CD4-positive, CD25-positive, alpha-beta regulatory T cell (primary cell): ENCODE results near the gene SNX1. TPM values are rescaled to one million over a fixed set of nuclear protein-coding genes. Genes with fewer than 3 reads are reported as not detected.

Source experiments
- ATAC-seq, 2 donors: fragments of 150-1000 bp; cut with Tn5 transposase; one replicate each; pipeline ENCODE4 v1.10.0; 2021; ENCODE audit warnings: low read depth in 2 of 2, moderate number of reproducible peaks in 2 of 2, moderate library complexity in 1 of 2
- DNase-seq, 3 donors: peaks; one replicate each; pipeline versions ENCODE4 v3.0.0 to v3.0.0-alpha.2; 2012 to 2022; ENCODE audit warnings: mixed read lengths in 1 of 3
- H3K27ac ChIP-seq: one replicate; pipeline ENCODE4 v1.7.0; 2013; ENCODE audit warnings: mild to moderate bottlenecking, low read length; ENCODE audit not compliant: insufficient read depth, poor library complexity, severe bottlenecking
- H3K27me3 ChIP-seq: one replicate; pipeline ENCODE4 v1.7.0; 2013; ENCODE audit warnings: low read length; ENCODE audit not compliant: control insufficient read depth, insufficient read depth
- H3K36me3 ChIP-seq: one replicate; pipeline ENCODE4 v1.7.0; 2013; ENCODE audit warnings: mild to moderate bottlenecking, low read length, moderate library complexity; ENCODE audit not compliant: control insufficient read depth, insufficient read depth
- H3K4me1 ChIP-seq: 2 replicates; pipeline ENCODE4 v1.7.0; 2013; ENCODE audit warnings: mild to moderate bottlenecking, low read length; ENCODE audit not compliant: insufficient read depth, control insufficient read depth, poor library complexity, severe bottlenecking
- H3K4me3 ChIP-seq: one replicate; pipeline ENCODE4 v1.7.0; 2013; ENCODE audit warnings: low read depth, mild to moderate bottlenecking, low read length, moderate library complexity
- H3K9me3 ChIP-seq, 2 experiments: 1 replicate in 1 of 2; 2 replicates in 1 of 2; pipeline ENCODE4 v1.7.0; 2013; ENCODE audit warnings: low read length in 2 of 2, mild to moderate bottlenecking in 1 of 2, moderate library complexity in 1 of 2; ENCODE audit not compliant: control insufficient read depth in 2 of 2
- H3K27ac Mint-ChIP-seq, 3 donors: one replicate each; pipeline ENCODE4 v1.8.0; 2020 to 2022; ENCODE audit warnings: mild to moderate bottlenecking in 3 of 3, mixed read lengths in 3 of 3, moderate library complexity in 2 of 3
- H3K27me3 Mint-ChIP-seq: one replicate; pipeline ENCODE4 v1.8.0; 2022; ENCODE audit warnings: mild to moderate bottlenecking, mixed read lengths
- H3K36me3 Mint-ChIP-seq: one replicate; pipeline ENCODE4 v1.8.0; 2020; ENCODE audit warnings: mixed read lengths
- H3K4me1 Mint-ChIP-seq, 4 donors: one replicate each; pipeline ENCODE4 v1.8.0; 2020 to 2022; ENCODE audit warnings: mixed read lengths in 4 of 4, mild to moderate bottlenecking in 1 of 4
- H3K4me3 Mint-ChIP-seq, 4 donors: one replicate each; pipeline ENCODE4 v1.8.0; 2020 to 2022; ENCODE audit warnings: mild to moderate bottlenecking in 4 of 4, mixed read lengths in 4 of 4, moderate library complexity in 3 of 4
- H3K9me3 Mint-ChIP-seq, 7 donors: one replicate each; pipeline ENCODE4 v1.8.0; 2020 to 2022; ENCODE audit warnings: mixed read lengths in 7 of 7, mild to moderate bottlenecking in 3 of 7, moderate library complexity in 2 of 7
- polyA plus RNA-seq, 4 donors: library from polyadenylated mRNA; unstranded; fragments of 300-500 nt; fragmentation: Illumina TruSeq; gene quantifications; one replicate each; pipeline ENCODE4 v1.2.3, GENCODE V29; 2021
- total RNA-seq: library from RNA; stranded (reverse); gene quantifications from one replicate; pipeline ENCODE4 v1.2.3, GENCODE V29; 2022

Gene SNX1
- total and polyA plus RNA-seq, 5 donors from 2014 or later, result 58.3 to 112 (median 70.7) TPM

- no peak for ATAC-seq
- no peak overlapping the region for H3K27ac ChIP-seq
- H3K4me1 ChIP-seq, result no peaks in the 10 kb centered on the region
- Mint-ChIP-seq H3K27ac (no peak overlapping the region), H3K4me3 (no peak overlapping the region), H3K9me3 (no peaks in the 10 kb centered on the region), H3K27me3 (no peaks in the 10 kb centered on the region), H3K36me3 (peaks cover 49% of the 10 kb centered on the region), H3K4me1 (peaks cover 0 to 7% (median 0%) of the 10 kb centered on the region in 4 donors)
- H3K27me3 ChIP-seq, result no peaks in the 10 kb centered on the region
- no peaks in the 10 kb centered on the region for H3K9me3 ChIP-seq
- H3K4me3 ChIP-seq, result no peak overlapping the region
- H3K36me3 ChIP-seq, result peaks cover 83% of the 10 kb centered on the region
- no peak for DNase-seq
These were observed 27.2 kb downstream of the SNX1 start for GRCh38 chr15:64122936-64123351.

- Mint-ChIP-seq H3K27ac (peak overlapping the region in 1 of 3 donors; percentile 50), H3K4me3 (no peak overlapping the region), H3K4me1 (peaks cover 0 to 3% (median 0%) of the 10 kb centered on the region in 4 donors), H3K27me3 (no peaks in the 10 kb centered on the region), H3K36me3 (peaks cover 57% of the 10 kb centered on the region), H3K9me3 (no peaks in the 10 kb centered on the region)
- Histone ChIP-seq H3K4me1 (no peaks in the 10 kb centered on the region), H3K27ac (no peak overlapping the region), H3K4me3 (no peak overlapping the region), H3K27me3 (no peaks in the 10 kb centered on the region), H3K9me3 (no peaks in the 10 kb centered on the region), H3K36me3 (peaks cover 84% of the 10 kb centered on the region)
- ATAC-seq (no peak), DNase-seq (no peak)
These were observed 30.2 kb downstream of the SNX1 start for GRCh38 chr15:64125978-64126377.

DNA sequence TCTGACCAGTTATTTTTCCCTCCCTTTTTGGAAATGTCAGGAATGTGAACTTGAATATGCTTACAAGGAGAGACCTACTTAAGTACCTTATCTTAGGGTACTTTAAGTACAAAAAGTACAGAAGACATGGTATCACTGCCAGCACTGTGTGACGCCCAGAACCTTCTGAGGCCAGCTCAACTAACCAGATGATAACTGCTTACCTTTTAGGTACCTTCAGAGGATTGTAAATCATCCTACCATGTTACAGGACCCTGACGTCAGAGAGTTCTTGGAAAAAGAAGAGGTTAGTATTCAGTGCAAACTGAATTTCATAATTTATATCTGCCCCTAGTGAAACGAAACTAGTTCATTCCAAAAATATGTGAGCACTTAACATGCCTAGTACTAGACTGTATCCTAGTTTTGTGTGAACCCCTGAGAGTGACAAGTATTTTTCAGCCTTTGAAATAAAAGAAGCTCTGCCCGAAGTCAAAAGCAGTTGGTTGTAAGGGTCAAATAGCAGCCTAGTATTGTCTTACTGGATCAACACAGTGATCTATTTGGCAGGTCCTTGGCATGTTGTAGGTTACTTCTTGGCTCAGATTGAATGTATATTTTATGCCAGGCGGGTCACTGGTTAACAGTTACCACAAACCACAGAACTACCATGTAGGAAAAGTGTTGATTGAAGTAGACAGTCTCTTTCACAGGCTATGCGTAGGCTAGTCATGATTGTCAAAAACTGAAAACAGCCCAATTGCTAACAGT, 31.9 kb downstream of the SNX1 start:
- Mint-ChIP-seq H3K27me3 (no peaks in the 10 kb centered on the region), H3K4me1 (no peaks in the 10 kb centered on the region), H3K27ac (peak overlapping the region in 1 of 3 donors; percentile 9), H3K36me3 (peaks cover 68% of the 10 kb centered on the region), H3K9me3 (no peaks in the 10 kb centered on the region), H3K4me3 (no peak overlapping the region)
- H3K27me3 ChIP-seq, result no peaks in the 10 kb centered on the region
- H3K9me3 ChIP-seq, result no peaks in the 10 kb centered on the region
- peaks cover 84% of the 10 kb centered on the region for H3K36me3 ChIP-seq
- no peak for ATAC-seq
- H3K4me1 ChIP-seq, result no peaks in the 10 kb centered on the region
- H3K4me3 ChIP-seq, result no peak overlapping the region
- DNase-seq, result no peak
- H3K27ac ChIP-seq, result no peak overlapping the region

GRCh38 chr15:64130159-64130558, 34.4 kb downstream of the SNX1 start:
- H3K4me3 ChIP-seq, result no peak overlapping the region
- Mint-ChIP-seq H3K4me3 (no peak overlapping the region), H3K27me3 (no peaks in the 10 kb centered on the region), H3K27ac (no peak overlapping the region), H3K4me1 (no peaks in the 10 kb centered on the region), H3K36me3 (peaks cover 65% of the 10 kb centered on the region), H3K9me3 (no peaks in the 10 kb centered on the region)
- H3K4me1 ChIP-seq, result no peaks in the 10 kb centered on the region
- no peak for ATAC-seq
- H3K9me3 ChIP-seq, result no peaks in the 10 kb centered on the region
- DNase-seq, result no peak
- H3K27ac ChIP-seq, result no peak overlapping the region
- no peaks in the 10 kb centered on the region for H3K27me3 ChIP-seq
- peaks cover 89% of the 10 kb centered on the region for H3K36me3 ChIP-seq

DNA sequence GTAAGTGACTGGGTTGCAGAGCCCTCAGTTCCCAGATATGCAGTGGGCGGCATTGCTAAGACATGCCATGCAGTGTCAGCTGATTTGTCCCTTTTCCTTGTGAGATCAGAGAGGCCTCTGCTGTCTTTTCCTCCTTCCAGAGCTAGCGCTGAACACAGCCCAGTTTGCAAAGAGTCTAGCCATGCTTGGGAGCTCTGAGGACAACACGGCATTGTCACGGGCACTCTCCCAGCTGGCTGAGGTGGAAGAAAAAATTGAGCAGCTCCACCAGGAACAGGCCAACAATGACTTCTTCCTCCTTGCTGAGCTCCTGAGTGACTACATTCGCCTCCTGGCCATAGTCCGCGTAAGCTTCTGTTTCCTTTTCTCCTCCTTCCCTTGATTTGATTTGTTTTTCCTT, 35.8 kb downstream of the SNX1 start:
- Mint-ChIP-seq H3K27ac (peak overlapping the region in 2 of 3 donors; percentile 82 to 88), H3K4me3 (no peak overlapping the region)
- H3K4me1 ChIP-seq, result no peaks in the 10 kb centered on the region

DNA sequence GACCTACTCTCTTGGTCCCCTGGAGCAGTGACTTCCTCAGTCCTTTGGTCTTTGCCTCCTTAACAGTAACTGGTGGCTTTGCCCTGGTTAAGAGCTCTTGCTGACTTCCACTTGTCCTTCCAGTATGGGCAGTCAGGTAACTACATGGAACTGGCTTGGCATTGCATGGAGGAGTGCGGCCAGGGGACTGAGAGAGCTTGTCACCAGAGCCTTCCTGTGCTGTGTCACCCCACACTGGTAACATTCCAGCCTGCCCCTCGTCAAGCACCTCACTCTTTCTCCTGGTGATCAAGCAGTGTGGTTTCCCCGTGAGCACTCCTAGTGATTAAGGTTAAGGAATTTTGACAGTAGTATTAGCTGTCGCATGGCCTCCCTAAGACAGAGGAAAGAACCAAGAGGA, 36.4 kb downstream of the SNX1 start:
- peaks cover 91% of the 10 kb centered on the region for H3K36me3 ChIP-seq
- H3K4me1 ChIP-seq, result no peaks in the 10 kb centered on the region
- Mint-ChIP-seq H3K4me3 (no peak overlapping the region), H3K27me3 (no peaks in the 10 kb centered on the region), H3K4me1 (no peaks in the 10 kb centered on the region), H3K27ac (peak overlapping the region in 1 of 3 donors; percentile 82), H3K9me3 (no peaks in the 10 kb centered on the region), H3K36me3 (peaks cover 69% of the 10 kb centered on the region)
- no peak overlapping the region for H3K27ac ChIP-seq
- no peak for DNase-seq
- H3K27me3 ChIP-seq, result no peaks in the 10 kb centered on the region
- no peak for ATAC-seq
- H3K4me3 ChIP-seq, result no peak overlapping the region
- no peaks in the 10 kb centered on the region for H3K9me3 ChIP-seq

More for the DNA sequence above, 35.8 kb downstream of the SNX1 start:
- Mint-ChIP-seq H3K36me3 (peaks cover 66% of the 10 kb centered on the region), H3K9me3 (no peaks in the 10 kb centered on the region), H3K4me1 (no peaks in the 10 kb centered on the region), H3K27me3 (no peaks in the 10 kb centered on the region)
- no peaks in the 10 kb centered on the region for H3K27me3 ChIP-seq
- ATAC-seq (no peak), DNase-seq (no peak)
- H3K36me3 ChIP-seq, result peaks cover 90% of the 10 kb centered on the region
- H3K9me3 ChIP-seq, result no peaks in the 10 kb centered on the region
- no peak overlapping the region for H3K4me3 ChIP-seq
- no peak overlapping the region for H3K27ac ChIP-seq

- Mint-ChIP-seq H3K27ac (peak overlapping the region in 1 of 3 donors; percentile 67), H3K27me3 (no peaks in the 10 kb centered on the region), H3K36me3 (peaks cover 63% of the 10 kb centered on the region), H3K4me1 (no peaks in the 10 kb centered on the region), H3K9me3 (no peaks in the 10 kb centered on the region), H3K4me3 (peak overlapping the region in 1 of 4 donors; percentile 16)
- DNase-seq (no peak), ATAC-seq (no peak)
- Histone ChIP-seq H3K27me3 (no peaks in the 10 kb centered on the region), H3K9me3 (no peaks in the 10 kb centered on the region), H3K4me3 (no peak overlapping the region), H3K4me1 (no peaks in the 10 kb centered on the region), H3K36me3 (peaks cover 91% of the 10 kb centered on the region), H3K27ac (no peak overlapping the region)
These were observed 38.0 kb downstream of the SNX1 start for GRCh38 chr15:64133623-64134344.
